H1 (cell line): ENCODE data around the gene FBXO45. TPM values are rescaled to one million over a fixed set of nuclear protein-coding genes. Genes with fewer than 3 reads are reported as not detected.

ENCODE experiments used
- CTCF ChIA-PET: fragments of 300-600 bp; sonication (Branson Sonifier 250); formaldehyde crosslinking; loops from one replicate; lab custom pipeline; 2021; ENCODE audit not compliant: partially characterized antibody; lab: Charles Lee
- POLR2A ChIA-PET: fragments of 300-600 bp; sonication (Branson Sonifier 250); formaldehyde crosslinking; loops from one replicate; lab custom pipeline; 2021; ENCODE audit warnings: inconsistent platforms; ENCODE audit not compliant: partially characterized antibody; lab: Charles Lee
- DNase-seq, 2 experiments: peaks; one replicate each; pipeline versions ENCODE4 v3.0.0 to v3.0.0-alpha.2; 2010 to 2022; ENCODE audit warnings: low spot score in 2 of 2, low read depth in 1 of 2, mixed read lengths in 1 of 2
- FAIRE-seq: peaks from 2 replicates; lab custom pipeline; 2011; peaks lifted over from hg19 to GRCh38; lab: Jason Lieb, UNC
- H2AFZ ChIP-seq: 2 replicates; pipeline ENCODE4 v1.8.1; 2012; ENCODE audit warnings: low read length, inconsistent platforms
- H2AK5ac ChIP-seq: 2 replicates; pipeline ENCODE4 v1.6.1; 2013; ENCODE audit warnings: low read depth, low read length
- H2BK120ac ChIP-seq: replicated peaks from 2 replicates; pipeline ENCODE3; 2013; ENCODE audit warnings: low read depth, low read length, inconsistent platforms
- H2BK12ac ChIP-seq: 2 replicates; pipeline ENCODE4 v1.6.1; 2013; ENCODE audit warnings: low read depth, low read length
- H2BK15ac ChIP-seq: 2 replicates; pipeline ENCODE4 v1.6.1; 2013; ENCODE audit warnings: low read length
- H2BK20ac ChIP-seq: 2 replicates; pipeline ENCODE4 v1.6.1; 2013; ENCODE audit warnings: low read length
- H2BK5ac ChIP-seq: 2 replicates; pipeline ENCODE4 v1.6.1; 2013; ENCODE audit warnings: low read depth, low read length
- H3K14ac ChIP-seq: 2 replicates; pipeline ENCODE4 v1.6.1; 2013; ENCODE audit warnings: inconsistent platforms; ENCODE audit not compliant: insufficient read length
- H3K18ac ChIP-seq: 2 replicates; pipeline ENCODE4 v1.6.1; 2013; ENCODE audit warnings: low read length; ENCODE audit errors: extremely low read depth
- H3K23ac ChIP-seq: 2 replicates; pipeline ENCODE4 v1.6.1; 2013; ENCODE audit warnings: inconsistent platforms; ENCODE audit not compliant: insufficient read length
- H3K23me2 ChIP-seq: 2 replicates; pipeline ENCODE4 v1.6.1; 2013; ENCODE audit warnings: low read depth, low read length
- H3K27ac ChIP-seq: 2 replicates; pipeline ENCODE4 v1.6.1; 2011; ENCODE audit warnings: low read depth, low read length, inconsistent platforms
- H3K27me3 ChIP-seq, 4 experiments: replicated peaks in 1 of 4; 1 replicate in 1 of 4; 2 replicates in 3 of 4; pipeline versions ENCODE4 v1.6.1 to v1.8.1; 2011 to 2013; ENCODE audit warnings: low read length in 3 of 4, mild to moderate bottlenecking in 3 of 4, inconsistent platforms in 2 of 4, mixed read lengths in 2 of 4, moderate library complexity in 1 of 4; ENCODE audit not compliant: control insufficient read depth in 3 of 4, insufficient read depth in 3 of 4; ENCODE audit errors: extremely low read depth in 1 of 4
- H3K36me3 ChIP-seq, 4 experiments: 2 replicates each; pipeline versions ENCODE4 v1.6.1 to v1.8.1; 2011 to 2013; ENCODE audit warnings: mild to moderate bottlenecking in 4 of 4, low read length in 3 of 4, moderate library complexity in 2 of 4, control low read depth in 1 of 4, inconsistent platforms in 1 of 4; ENCODE audit not compliant: insufficient read depth in 4 of 4, control insufficient read depth in 2 of 4
- H3K4ac ChIP-seq: replicated peaks from 2 replicates; pipeline ENCODE3; 2013; ENCODE audit warnings: low read length, low read depth, mixed read lengths, inconsistent platforms; ENCODE audit not compliant: insufficient read length
- H3K4me1 ChIP-seq, 4 experiments: replicated peaks in 1 of 4; 1 replicate in 1 of 4; 2 replicates in 3 of 4; pipeline versions ENCODE4 v1.6.1 to v1.8.1; 2011 to 2013; ENCODE audit warnings: low read length in 3 of 4, inconsistent platforms in 2 of 4, mixed read lengths in 1 of 4; ENCODE audit not compliant: insufficient read depth in 4 of 4, control insufficient read depth in 3 of 4
- H3K4me2 ChIP-seq, 2 experiments: 2 replicates each; pipeline versions ENCODE4 v1.6.1 to v1.8.1; 2011 to 2013; ENCODE audit warnings: low read depth in 2 of 2, low read length in 2 of 2, control low read depth in 1 of 2, inconsistent platforms in 1 of 2, mild to moderate bottlenecking in 1 of 2; ENCODE audit not compliant: insufficient read depth in 1 of 2
- H3K4me3 ChIP-seq, 4 experiments: fragments of 200-600, 300-600 bp in 1 of 4; sonication (generic), shearing (Covaris generic), sonication (Bioruptor Twin) in 1 of 4; 2 replicates each; pipeline versions ENCODE4 v1.5.1 to v1.8.1; 2011 to 2016; ENCODE audit warnings: low read length in 4 of 4, low read depth in 3 of 4, control low read depth in 2 of 4, inconsistent platforms in 2 of 4, mild to moderate bottlenecking in 2 of 4, mixed read lengths in 1 of 4, moderate library complexity in 1 of 4; ENCODE audit not compliant: insufficient read depth in 2 of 4; ENCODE audit errors: extremely low read depth in 1 of 4
- H3K56ac ChIP-seq: replicated peaks from 2 replicates; pipeline ENCODE3; 2013; ENCODE audit warnings: low read depth, mild to moderate bottlenecking, mixed read lengths, low read length, inconsistent platforms; ENCODE audit not compliant: insufficient read length
- H3K79me1 ChIP-seq: 2 replicates; pipeline ENCODE4 v1.6.1; 2013; ENCODE audit warnings: low read depth, low read length, control low read depth
- H3K79me2 ChIP-seq, 2 experiments: 2 replicates each; pipeline versions ENCODE4 v1.6.1 to v1.8.1; 2012 to 2013; ENCODE audit warnings: low read length in 2 of 2, mild to moderate bottlenecking in 2 of 2, inconsistent platforms in 1 of 2; ENCODE audit not compliant: insufficient read depth in 2 of 2, control insufficient read depth in 1 of 2
- H3K9ac ChIP-seq, 4 experiments: replicated peaks in 1 of 4; 1 replicate in 1 of 4; 2 replicates in 3 of 4; pipeline versions ENCODE4 v1.6.1 to v1.8.1; 2011 to 2013; ENCODE audit warnings: low read depth in 3 of 4, low read length in 3 of 4, control low read depth in 2 of 4, mild to moderate bottlenecking in 2 of 4, moderate library complexity in 2 of 4, inconsistent platforms in 1 of 4; ENCODE audit errors: extremely low read depth in 1 of 4
- H3K9me3 ChIP-seq, 2 experiments: 2 replicates each; pipeline versions ENCODE4 v1.6.1 to v1.8.1; 2012 to 2013; ENCODE audit warnings: mild to moderate bottlenecking in 2 of 2, moderate library complexity in 2 of 2, control low read depth in 1 of 2, inconsistent platforms in 1 of 2, low read depth in 1 of 2, low read length in 1 of 2, mixed read lengths in 1 of 2; ENCODE audit not compliant: insufficient read depth in 2 of 2
- H4K20me1 ChIP-seq, 2 experiments: replicated peaks in 1 of 2; 2 replicates each; pipeline versions ENCODE3 to v1.8.1; 2011 to 2013; ENCODE audit warnings: inconsistent platforms in 2 of 2, low read length in 2 of 2, mild to moderate bottlenecking in 1 of 2; ENCODE audit not compliant: insufficient read depth in 2 of 2, control insufficient read depth in 1 of 2
- H4K5ac ChIP-seq: 2 replicates; pipeline ENCODE4 v1.6.1; 2013; ENCODE audit warnings: low read length, low read depth, mixed read lengths, inconsistent platforms; ENCODE audit not compliant: insufficient read length
- H4K8ac ChIP-seq: 2 replicates; pipeline ENCODE4 v1.8.0; 2013; ENCODE audit warnings: mild to moderate bottlenecking, moderate library complexity, low read length, inconsistent platforms; ENCODE audit not compliant: insufficient read depth; ENCODE audit errors: extremely low read depth
- H4K91ac ChIP-seq: replicated peaks from 2 replicates; pipeline ENCODE3; 2013; ENCODE audit warnings: low read length, mixed read lengths, inconsistent platforms; ENCODE audit not compliant: insufficient read length
- BACH1 ChIP-seq: IDR thresholded peaks from 2 replicates; pipeline ENCODE4 v1.6.1; 2012; ENCODE audit warnings: low read length, improper control_type of control experiment
- CHD1 ChIP-seq: IDR thresholded peaks from 2 replicates; pipeline ENCODE4 v1.6.1; 2012; ENCODE audit warnings: low read depth, low read length, improper control_type of control experiment
- EZH2 ChIP-seq: fragments of 200-600 bp; sonication (generic); IDR thresholded peaks from 2 replicates; pipeline ENCODE4 v1.7.1; 2012; ENCODE audit warnings: low read depth, mild to moderate bottlenecking, moderate library complexity, low read length, inconsistent platforms; ENCODE audit not compliant: severe bottlenecking
- GTF2F1 ChIP-seq: IDR thresholded peaks from 2 replicates; pipeline ENCODE4 v1.6.1; 2012; ENCODE audit warnings: low read depth, low read length, improper control_type of control experiment, borderline replicate concordance
- JUND ChIP-seq: IDR thresholded peaks from 2 replicates; pipeline ENCODE4 v1.6.1; 2011; ENCODE audit warnings: mild to moderate bottlenecking, improper control_type of control experiment, low read length
- KDM4A ChIP-seq: IDR thresholded peaks from one replicate; pipeline ENCODE4 v1.7.1; 2012; ENCODE audit warnings: low read depth, mild to moderate bottlenecking, moderate library complexity, low read length, inconsistent platforms; ENCODE audit not compliant: severe bottlenecking
- KDM5A ChIP-seq: fragments of 200-600 bp; IDR thresholded peaks from 2 replicates; pipeline ENCODE4 v1.7.1; 2012; ENCODE audit warnings: mild to moderate bottlenecking, low read length, inconsistent platforms, mixed read lengths
- POLR2AphosphoS5 ChIP-seq: IDR thresholded peaks from 2 replicates; pipeline ENCODE4 v1.6.1; 2011; ENCODE audit warnings: low read depth, low read length
- POU5F1 ChIP-seq: IDR thresholded peaks from 2 replicates; pipeline ENCODE4 v1.6.1; 2011; ENCODE audit warnings: low read depth, mild to moderate bottlenecking, low read length, moderate library complexity
- RXRA ChIP-seq: IDR thresholded peaks from 2 replicates; pipeline ENCODE4 v1.6.1; 2011; ENCODE audit warnings: low read depth, mild to moderate bottlenecking, low read length, moderate library complexity; ENCODE audit not compliant: insufficient read depth
- SIRT6 ChIP-seq: IDR thresholded peaks from one replicate; pipeline ENCODE4 v1.7.1; 2012; ENCODE audit warnings: low read length, inconsistent platforms
- TCF12 ChIP-seq: IDR thresholded peaks from 2 replicates; pipeline ENCODE4 v1.6.1; 2011; ENCODE audit warnings: low read depth, mild to moderate bottlenecking, low read length
- TEAD4 ChIP-seq: IDR thresholded peaks from 2 replicates; pipeline ENCODE4 v1.6.1; 2012; ENCODE audit warnings: low read depth, low read length, inconsistent platforms, mixed read lengths
- USF2 ChIP-seq: IDR thresholded peaks from 2 replicates; pipeline ENCODE4 v1.6.1; 2011; ENCODE audit warnings: low read length, improper control_type of control experiment
- WGBS, 2 experiments: shearing (Covaris generic) in 1 of 2; methylation state at CpG; one replicate each; pipeline versions ENCODE4 v1.1.6 to v1.1.7; 2013 to 2015; ENCODE audit warnings: low lambda C conversion rate in 2 of 2, mixed read lengths in 2 of 2, inconsistent platforms in 1 of 2, low coverage in 1 of 2, missing lambda C conversion rate in 1 of 2; ENCODE audit not compliant: insufficient replicate concordance in 2 of 2, insufficient coverage in 1 of 2, insufficient read length in 1 of 2; ENCODE audit errors: extremely low coverage in 1 of 2, missing lambda C conversion rate in 1 of 2; 5-methylcytosine and 5-hydroxymethylcytosine counted together
- polyA plus RNA-seq, 7 experiments: library from polyadenylated mRNA; depleted of rRNA in 3 of 7; stranded (reverse) in 5 of 7; unstranded in 2 of 7; fragments of >200 nt in 5 of 7; fragments of 200-250 nt in 2 of 7; gene quantifications; 1 replicate in 5 of 7; 2 replicates in 1 of 7; 4 replicates in 1 of 7; pipeline versions ENCODE4 v1.2.1 to v1.2.3, GENCODE V29; 2011 to 2013; ENCODE audit warnings: missing spikeins in 2 of 7, mixed read lengths in 2 of 7
- total RNA-seq: library from RNA; stranded (reverse); fragmentation: NEBNext Ultra II Directional; extraction: Animal tissue kit (Norgen Biotek cat#: 25700); gene quantifications from 2 replicates; pipeline ENCODE4 v1.2.1, GENCODE V29; 2021

Gene FBXO45
- total and polyA plus RNA-seq, 2 of the 8 experiments (the other 6 are each of a cell fraction or from before 2014, with no cell fraction given), result 5.2 to 19.4 TPM

GRCh38 chr3:196555295-196555694 is 13.2 kb upstream of the FBXO45 start:
- no peak overlapping the region for H2AK5ac ChIP-seq
- 84% methylated on average over 3 of the region's 3 CpGs; no CpG with 5 or more reads in 1 of the 2 experiments for WGBS, 2 experiments
- POLR2A ChIA-PET, result interaction anchor here (0.6 to 6.3 kb wide), 3 partner anchors 13 to 320 kb away, joined by 3 to 27 read pairs (median 6); partner anchors contain the start of genes FBXO45 and WDR53
- TF ChIP-seq EZH2, result no peak
- no peak for TF ChIP-seq KDM4A
- no peak for TF ChIP-seq RXRA
- no peak for TF ChIP-seq SIRT6
- no peak for TF ChIP-seq JUND
- no peak for TF ChIP-seq POU5F1
- TF ChIP-seq GTF2F1, result no peak
- TF ChIP-seq CHD1, result no peak
- no peak for TF ChIP-seq USF2
- no peak for TF ChIP-seq BACH1
- no peak for TF ChIP-seq TCF12
- TF ChIP-seq POLR2AphosphoS5, result no peak
- TF ChIP-seq TEAD4, result no peak
- no peak for TF ChIP-seq KDM5A

More at GRCh38 chr3:196555295-196555694, 13.2 kb upstream of the FBXO45 start:
- Histone ChIP-seq H4K8ac (no peak overlapping the region), H3K9ac (no peak overlapping the region), H2BK5ac (no peak overlapping the region), H3K27ac (no peak overlapping the region), H3K56ac (no peak overlapping the region), H4K5ac (no peak overlapping the region), H4K91ac (no peak overlapping the region), H3K36me3 (peaks cover 0 to 10% (median 1%) of the 10 kb centered on the region in 4 experiments; a peak in 4 of 8 replicates), H3K4me2 (no peak overlapping the region), H3K4ac (no peak overlapping the region), H3K23ac (no peak overlapping the region), H3K79me2 (no peaks in the 10 kb centered on the region), H2BK15ac (no peak overlapping the region), H2BK20ac (no peak overlapping the region), H3K9me3 (no peaks in the 10 kb centered on the region), H4K20me1 (peaks cover 0 to 3% of the 10 kb centered on the region in 2 experiments), H3K27me3 (no peaks in the 10 kb centered on the region), H2AFZ (no peak overlapping the region), H3K14ac (no peak overlapping the region), H3K23me2 (no peaks in the 10 kb centered on the region), H3K4me3 (no peak overlapping the region), H3K4me1 (no peaks in the 10 kb centered on the region), H3K18ac (no peak overlapping the region), H3K79me1 (no peaks in the 10 kb centered on the region), H2BK12ac (no peak overlapping the region), H2BK120ac (no peak overlapping the region)
- CTCF ChIA-PET, result interaction anchor here (0.6 to 4.7 kb wide), 10 partner anchors 10 to 955 kb away, joined by 3 to 19 read pairs (median 4); partner anchors contain the start of genes FBXO45 and WDR53
- no peak for DNase-seq
- no peak for FAIRE-seq
